GM12891 (cell line): ENCODE measurements around the gene SORL1.

Experiments
- POLR2A ChIP-seq: IDR thresholded peaks from 2 replicates; pipeline ENCODE4 v1.6.1; 2011; ENCODE audit warnings: low read depth, low read length, control low read depth
- POU2F2 ChIP-seq: IDR thresholded peaks from 2 replicates; pipeline ENCODE4 v1.6.1; 2011; ENCODE audit warnings: low read depth, mild to moderate bottlenecking, control low read depth, low read length, moderate library complexity
- TAF1 ChIP-seq: IDR thresholded peaks from 2 replicates; pipeline ENCODE4 v1.6.1; 2011; ENCODE audit warnings: low read depth, low read length, control low read depth

- TF ChIP-seq TAF1 (no peak), POLR2A (no peak), POU2F2 (no peak)
These were observed 7.4 kb downstream of the SORL1 start for GRCh38 chr11:121459413-121460017.
